ENCODE results near the gene NRSN2. TPM values are rescaled to one million over a fixed set of nuclear protein-coding genes. Genes with fewer than 3 reads are reported as not detected.
"Not testable (repeated sequence)": the region's sequence is repeated elsewhere in the genome, so short reads cannot be mapped to it uniquely, and the experiment has no call there.

Gene NRSN2
- polyA plus RNA-seq, 4 donors = 45.3 to 56.4 (median 49.5) TPM

GRCh38 chr20:388034-388994 is 41.4 kb downstream of the NRSN2 start:
- no peak for DNase-seq (ENCODE audit: low read depth in 4 of 4, low spot score in 2 of 4)

- DNase-seq (ENCODE audit: low read depth in 4 of 4, low spot score in 2 of 4) = no peak
Measured at GRCh38 chr20:389220-389619, 42.3 kb downstream of the NRSN2 start.

- no peak for DNase-seq (ENCODE audit: low read depth in 4 of 4, low spot score in 2 of 4)
Measured at GRCh38 chr20:391041-391711, 44.3 kb downstream of the NRSN2 start.

- not testable (repeated sequence) for DNase-seq (ENCODE audit: low read depth in 4 of 4, low spot score in 2 of 4)
Measured at GRCh38 chr20:393296-393695, 46.4 kb downstream of the NRSN2 start.

GRCh38 chr20:396252-396618 is 49.3 kb downstream of the NRSN2 start:
- DNase-seq (ENCODE audit: low read depth in 4 of 4, low spot score in 2 of 4) = no peak

GRCh38 chr20:396619-397431 is 49.9 kb downstream of the NRSN2 start:
- no peak for DNase-seq (ENCODE audit: low read depth in 4 of 4, low spot score in 2 of 4)

- DNase-seq (ENCODE audit: low read depth in 4 of 4, low spot score in 2 of 4) = no peak
Measured at GRCh38 chr20:397432-398237, 50.7 kb downstream of the NRSN2 start.

- no peak for DNase-seq (ENCODE audit: low read depth in 4 of 4, low spot score in 2 of 4)
Measured at GRCh38 chr20:399182-399707, 52.3 kb downstream of the NRSN2 start.

- no peak for DNase-seq (ENCODE audit: low read depth in 4 of 4, low spot score in 2 of 4)
Measured at GRCh38 chr20:400128-400453, 53.2 kb downstream of the NRSN2 start.

- DNase-seq (ENCODE audit: low read depth in 4 of 4, low spot score in 2 of 4) = no peak
Measured at GRCh38 chr20:400454-401275, 53.8 kb downstream of the NRSN2 start.

- DNase-seq (ENCODE audit: low read depth in 4 of 4, low spot score in 2 of 4) = no peak
Measured at GRCh38 chr20:401682-402495, 55.0 kb downstream of the NRSN2 start.

GRCh38 chr20:402496-402885 is 55.6 kb downstream of the NRSN2 start:
- no peak for DNase-seq (ENCODE audit: low read depth in 4 of 4, low spot score in 2 of 4)

GRCh38 chr20:402898-403581 is 56.1 kb downstream of the NRSN2 start:
- DNase-seq (ENCODE audit: low read depth in 4 of 4, low spot score in 2 of 4) = no peak

- no peak for DNase-seq (ENCODE audit: low read depth in 4 of 4, low spot score in 2 of 4)
Measured at GRCh38 chr20:403582-403957, 56.7 kb downstream of the NRSN2 start.

- DNase-seq (ENCODE audit: low read depth in 4 of 4, low spot score in 2 of 4) = no peak
Measured at GRCh38 chr20:404088-404487, 57.2 kb downstream of the NRSN2 start.
